Omental fat pad (tissue), 4 donors: ENCODE measurements around the gene CDK5. TPM values are rescaled to one million over a fixed set of nuclear protein-coding genes. Genes with fewer than 3 reads are reported as not detected.

Experiments
- ATAC-seq: fragments of 150-250 bp; one replicate; pipeline ENCODE4 v1.9.1; 2016; ENCODE audit warnings: mild to moderate bottlenecking, moderate library complexity; ENCODE audit not compliant: low FRiP score
- DNase-seq: peaks from one replicate; pipeline ENCODE4 v3.0.0-alpha.2; 2019; ENCODE audit warnings: low spot score
- CTCF ChIP-seq, 3 donors: fragments of 450-650 bp; IDR thresholded peaks; one replicate each; pipeline ENCODE4 v1.5.1; 2016 to 2017; ENCODE audit warnings: antibody characterized with exemption in 3 of 3, mild to moderate bottlenecking in 3 of 3, moderate library complexity in 2 of 3
- total RNA-seq, 4 donors: library from RNA; depleted of rRNA; stranded (reverse); fragments of >200 nt; gene quantifications; one replicate each; pipeline ENCODE4 v1.1.0, GENCODE V29; 2016

The CDK5 gene
- total RNA-seq, 4 donors from 2014 or later = 6.1 to 10.4 (median 7.9) TPM

GRCh38 chr7:151053751-151054150 lies 3.9 kb downstream of the CDK5 start:
- ATAC-seq = no peak
- TF ChIP-seq CTCF (IDR thresholded peaks at IDR 0.05) = no peak

GRCh38 chr7:151053096-151053495 lies 4.6 kb downstream of the CDK5 start:
- ATAC-seq = no peak
- DNase-seq = no peak
- no peak for TF ChIP-seq CTCF (IDR thresholded peaks at IDR 0.05)

More at GRCh38 chr7:151053751-151054150, 3.9 kb downstream of the CDK5 start:
- no peak for DNase-seq

- no peak for TF ChIP-seq CTCF (IDR thresholded peaks at IDR 0.05)
- DNase-seq = no peak
- ATAC-seq = no peak
Observed at GRCh38 chr7:151051108-151051507, 6.6 kb downstream of the CDK5 start.

- ATAC-seq (no peak), DNase-seq (no peak)
Observed at GRCh38 chr7:151048911-151049463, 8.7 kb downstream of the CDK5 start.

GRCh38 chr7:151047976-151048815 lies 9.5 kb downstream of the CDK5 start, which contains the start of gene ASIC3:
Gene ASIC3, plus strand, starts transcription at chr7:151048531. Its CDS starts 355 bp downstream, at chr7:151048886.
- no peak for DNase-seq
- ATAC-seq = no peak
- TF ChIP-seq CTCF (IDR thresholded peaks at IDR 0.05) = no peak

More at GRCh38 chr7:151048911-151049463, 8.7 kb downstream of the CDK5 start:
- no peak for TF ChIP-seq CTCF (IDR thresholded peaks at IDR 0.05)

- DNase-seq (no peak), ATAC-seq (peak; percentile 22)
- TF ChIP-seq CTCF (IDR thresholded peaks at IDR 0.05) = no peak
Observed at GRCh38 chr7:151046603-151047573, 10.8 kb downstream of the CDK5 start.
